HUDEP-2 (cell line): ENCODE measurements around the gene ETV3L.
"Not testable (repeated sequence)": the region's sequence is repeated elsewhere in the genome, so short reads cannot be mapped to it uniquely, and the experiment has no call there.

Experiments used
- DNase-seq, 76 experiments: peaks; one replicate each; lab custom pipeline; 2025; ENCODE audit not compliant: unreplicated experiment in 76 of 76; lab: John Stamatoyannopoulos, UW

ETV3L gene

GRCh38 chr1:157105988-157106812 lies 6.6 kb upstream of the ETV3L start:
- DNase-seq = no peak

- DNase-seq = no peak
These were observed 5.8 kb upstream of the ETV3L start for GRCh38 chr1:157105298-157105987.

- DNase-seq = no peak
These were observed 5.1 kb upstream of the ETV3L start for GRCh38 chr1:157104598-157105293.

GRCh38 chr1:157103268-157103667 lies 3.7 kb upstream of the ETV3L start:
- DNase-seq = no peak

GRCh38 chr1:157101149-157101548 lies 1.5 kb upstream of the ETV3L start:
- no peak for DNase-seq

- DNase-seq = not testable (repeated sequence)
These were observed 498 bp downstream of the ETV3L start for GRCh38 chr1:157098987-157099632.

- DNase-seq = no peak
These were observed 1.1 kb downstream of the ETV3L start for GRCh38 chr1:157098519-157098918.

GRCh38 chr1:157097692-157098091 lies 1.9 kb downstream of the ETV3L start:
- DNase-seq = no peak

- no peak for DNase-seq
These were observed 2.7 kb downstream of the ETV3L start for GRCh38 chr1:157096881-157097280.

- DNase-seq = no peak
These were observed 4.1 kb downstream of the ETV3L start for GRCh38 chr1:157095551-157095950.

- DNase-seq = no peak
These were observed 4.5 kb downstream of the ETV3L start for GRCh38 chr1:157095091-157095490.

- DNase-seq = no peak
These were observed 6.8 kb downstream of the ETV3L start for GRCh38 chr1:157092831-157093230.

GRCh38 chr1:157091668-157092273 lies 7.8 kb downstream of the ETV3L start:
- no peak for DNase-seq

GRCh38 chr1:157091186-157091585 lies 8.4 kb downstream of the ETV3L start:
- DNase-seq = no peak

GRCh38 chr1:157090771-157091170 lies 8.8 kb downstream of the ETV3L start:
- no peak for DNase-seq

- peak in 68 of 76 experiments; percentile 11 to 82 (median 59) for DNase-seq
These were observed 9.4 kb downstream of the ETV3L start for GRCh38 chr1:157090196-157090647.

- DNase-seq = no peak
These were observed 9.8 kb downstream of the ETV3L start for GRCh38 chr1:157089789-157090188.

- no peak for DNase-seq
These were observed 11.0 kb downstream of the ETV3L start for GRCh38 chr1:157088607-157089006.

- DNase-seq = no peak
These were observed 12.6 kb downstream of the ETV3L start for GRCh38 chr1:157087030-157087429.

- DNase-seq = no peak
These were observed 13.3 kb downstream of the ETV3L start for GRCh38 chr1:157086299-157086698.
